NCI-H748 treated with DMSO at 0.1 percent for 48 hours (cell line): Measurements from ENCODE around the gene ZNF746.
"Not testable (repeated sequence)": the region's sequence is repeated elsewhere in the genome, so short reads cannot be mapped to it uniquely, and the experiment has no call there.

ENCODE experiments used
- DNase-seq: peaks from one replicate; lab custom pipeline; 2025; lab: John Stamatoyannopoulos, UW

The ZNF746 gene

DNA sequence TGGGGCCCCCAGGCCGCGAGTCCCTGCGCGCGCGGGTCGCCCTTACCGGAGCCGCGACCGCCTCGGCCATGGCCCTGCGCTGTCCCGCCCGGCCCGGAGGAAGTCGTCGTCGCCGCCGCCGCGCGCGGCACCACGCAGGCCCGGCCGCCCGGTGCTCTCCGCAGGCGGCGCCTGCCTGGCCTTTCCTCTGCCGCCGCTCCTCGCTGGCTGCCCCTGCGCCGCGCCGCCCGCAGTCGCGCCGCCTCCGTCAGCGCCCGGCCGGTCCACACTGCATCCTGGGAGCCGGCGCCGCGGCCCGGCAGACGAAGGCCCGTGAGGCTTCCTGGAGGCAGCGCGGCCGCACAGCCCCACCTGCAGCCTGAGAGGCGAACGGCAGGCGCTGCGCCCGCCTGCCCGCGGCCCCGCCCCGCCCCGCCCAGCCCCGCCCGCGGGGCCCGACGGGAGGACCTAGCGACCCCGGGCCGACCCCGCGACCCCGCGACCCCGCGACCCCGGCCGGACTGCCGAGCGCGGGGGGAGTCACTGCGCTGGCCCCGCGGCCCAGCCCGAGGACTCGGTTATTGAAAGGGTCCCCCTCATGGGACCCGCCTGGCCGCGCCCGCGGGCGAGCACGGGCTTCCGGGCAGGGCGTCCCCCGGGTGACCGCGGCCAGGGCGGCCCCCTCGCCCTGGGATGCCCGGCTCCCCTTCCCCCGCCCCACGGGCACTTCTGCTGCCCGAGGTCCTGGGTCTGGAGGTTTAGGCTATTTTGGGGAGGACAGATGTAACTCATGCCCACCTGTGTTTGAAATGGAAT is at the start of gene ZNF746:
Gene ZNF746, minus strand, starts transcription at position 343 of the 795 bp plus-strand sequence. Its CDS starts 273 bp downstream, at position 70.
- peak; percentile 51 for DNase-seq

DNA sequence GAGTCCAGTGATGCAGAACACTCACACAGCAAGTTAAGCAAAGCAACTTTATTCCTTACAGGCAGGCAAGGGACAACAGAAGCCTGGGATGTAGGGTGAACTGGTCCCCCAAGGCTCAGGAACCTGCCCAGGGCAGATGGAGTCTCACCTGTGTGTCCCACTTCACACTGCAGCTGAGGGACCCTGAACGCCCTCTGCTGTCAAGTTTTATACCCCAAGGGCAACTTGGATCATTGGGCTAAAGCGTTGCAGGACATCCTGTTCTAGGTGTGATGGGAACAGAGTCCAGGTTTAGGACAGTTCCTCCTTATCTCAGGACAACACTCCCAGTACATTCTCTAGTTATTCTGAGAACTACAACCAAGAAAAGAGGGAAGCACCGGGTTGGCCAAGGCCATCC is 49.5 kb upstream of the ZNF746 start:
- no peak for DNase-seq

DNA sequence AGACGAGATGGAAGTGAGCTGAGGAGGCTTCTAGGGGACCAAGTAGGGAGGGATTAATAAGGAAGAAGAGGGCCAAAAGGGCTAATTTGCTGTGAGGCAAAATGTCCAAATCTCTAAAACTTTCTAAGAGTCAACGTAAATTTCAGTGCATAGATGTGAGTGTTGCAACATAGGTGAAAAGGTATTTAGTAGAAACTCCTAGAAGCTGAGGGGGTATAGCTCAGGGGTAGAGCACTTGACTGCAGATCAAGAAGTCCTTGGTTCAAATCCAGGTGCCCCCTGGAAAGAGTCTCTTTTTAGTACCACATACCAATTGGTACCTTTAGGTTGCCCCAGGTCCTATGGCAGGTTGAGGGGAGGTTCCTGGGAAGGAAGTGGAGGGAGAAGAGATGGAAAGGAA is 48.7 kb upstream of the ZNF746 start:
- no peak for DNase-seq

DNA sequence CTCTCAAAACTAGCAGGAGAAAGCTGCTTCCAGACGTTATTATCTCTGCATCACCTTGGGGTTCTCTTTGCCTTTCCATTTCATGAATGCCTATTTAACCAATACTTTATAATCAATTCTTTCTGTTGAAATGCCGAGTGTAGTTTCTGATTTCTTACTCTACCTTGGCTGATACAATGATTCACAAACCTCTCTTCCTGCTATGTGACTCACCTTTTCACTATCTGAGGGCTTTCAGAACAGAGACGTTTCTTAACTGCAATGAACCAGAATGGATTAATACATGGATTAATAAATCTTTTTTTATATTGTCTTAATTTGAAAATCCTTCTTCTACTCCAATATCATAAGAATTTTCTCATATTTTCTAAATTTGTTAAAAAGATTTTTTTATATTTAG is 46.4 kb upstream of the ZNF746 start:
- DNase-seq = no peak

DNA sequence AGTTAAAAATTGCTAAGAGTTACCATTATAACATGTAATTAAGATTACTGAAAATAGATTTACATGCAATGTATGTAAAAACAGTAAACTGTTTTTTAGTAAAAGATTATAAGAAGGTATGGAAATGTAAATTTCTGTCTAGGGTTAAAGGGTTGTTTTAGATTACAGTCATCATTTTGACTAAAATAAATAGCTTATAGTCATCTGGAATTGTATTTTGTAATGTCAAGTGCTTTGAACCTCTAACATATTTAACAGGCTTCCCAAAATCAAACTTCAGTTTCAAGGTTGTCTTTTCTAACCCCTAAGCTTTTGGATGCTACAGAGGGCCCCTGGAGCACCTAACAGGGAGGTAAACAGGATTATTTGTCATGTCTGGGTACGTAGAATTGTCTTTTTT is 35.0 kb upstream of the ZNF746 start:
- DNase-seq = no peak

DNA sequence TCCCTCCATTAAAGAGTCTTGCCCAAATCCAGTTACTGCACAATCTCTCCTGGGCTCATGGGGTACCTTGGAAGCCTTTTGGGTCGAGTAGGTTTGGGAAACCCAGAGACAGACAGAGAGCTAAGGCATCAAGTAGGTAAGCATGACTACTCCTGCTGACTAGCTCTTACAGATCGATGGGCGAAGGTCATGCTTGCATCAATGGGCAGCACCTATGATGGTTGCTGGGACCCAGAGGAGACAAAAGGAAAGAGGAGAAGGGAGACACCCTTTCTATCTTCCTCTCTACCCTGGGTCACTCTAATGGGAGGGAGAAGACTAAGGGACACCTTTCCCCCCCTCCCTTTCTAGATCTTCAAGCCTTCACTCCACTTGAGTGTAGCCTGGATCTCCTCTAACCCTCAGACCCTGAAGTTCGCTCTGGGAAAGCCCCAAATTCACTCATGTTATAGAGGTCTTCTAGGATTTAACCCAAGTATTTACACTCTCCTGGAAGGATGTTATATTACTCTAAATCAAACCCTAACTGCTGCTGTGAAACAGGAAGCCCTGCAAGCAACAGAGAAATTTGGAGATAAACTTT is 31.6 kb upstream of the ZNF746 start:
- DNase-seq = no peak

DNA sequence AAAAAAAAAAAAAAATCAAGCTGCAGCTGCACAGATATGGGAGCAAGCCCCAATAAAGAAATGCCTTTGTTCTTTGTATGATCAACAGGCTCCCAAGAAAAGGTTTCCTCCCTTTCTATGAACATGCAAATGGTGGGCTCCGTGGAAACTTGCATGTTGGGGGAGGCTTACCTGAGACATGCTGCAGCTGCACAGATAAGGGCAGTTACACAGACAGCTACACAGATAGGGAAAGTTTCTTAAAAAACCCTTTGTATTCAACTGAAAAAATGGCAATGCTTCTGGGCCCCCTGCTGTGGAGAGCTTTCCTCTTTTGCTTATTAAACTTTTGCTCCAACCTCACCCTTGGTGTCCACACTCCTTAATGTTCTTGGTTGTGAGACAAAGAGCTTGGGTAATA is 29.8 kb upstream of the ZNF746 start:
- no peak for DNase-seq

DNA sequence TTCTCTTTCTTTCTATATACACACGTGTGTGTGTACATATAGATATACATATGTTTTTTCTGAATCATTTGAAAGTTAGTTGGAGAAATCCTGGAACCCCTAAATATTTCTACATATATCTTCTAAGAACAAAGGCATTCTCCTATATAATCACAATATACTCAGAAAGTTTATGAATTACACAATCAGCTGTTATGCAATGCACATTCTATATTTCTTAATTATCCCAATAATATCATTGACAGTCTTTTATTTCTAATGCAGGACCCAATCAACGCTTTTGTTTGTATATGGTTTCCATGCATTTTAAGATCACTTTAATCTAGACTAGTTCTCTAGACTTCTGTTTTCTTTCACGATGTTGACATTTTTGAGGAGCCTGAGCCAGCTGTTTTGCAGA is 27.7 kb upstream of the ZNF746 start:
- DNase-seq = no peak

DNA sequence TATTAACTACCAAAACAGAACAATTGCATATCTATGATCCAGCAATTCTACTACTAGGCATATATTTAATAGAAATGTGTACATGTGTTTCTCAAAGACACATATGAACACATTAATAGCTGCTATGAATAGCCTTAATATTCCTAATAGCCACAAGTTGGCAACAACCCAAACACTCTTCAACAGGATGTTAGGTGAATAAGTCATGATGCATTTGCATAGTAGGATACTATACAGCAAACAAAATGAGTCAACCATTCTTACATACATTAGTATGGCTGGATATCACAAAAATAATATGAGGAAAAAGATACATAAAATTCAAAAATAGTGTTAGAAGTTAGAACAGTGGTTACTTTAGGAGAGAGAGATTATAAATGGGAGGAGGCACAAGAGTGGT is 26.8 kb upstream of the ZNF746 start:
- no peak for DNase-seq

DNA sequence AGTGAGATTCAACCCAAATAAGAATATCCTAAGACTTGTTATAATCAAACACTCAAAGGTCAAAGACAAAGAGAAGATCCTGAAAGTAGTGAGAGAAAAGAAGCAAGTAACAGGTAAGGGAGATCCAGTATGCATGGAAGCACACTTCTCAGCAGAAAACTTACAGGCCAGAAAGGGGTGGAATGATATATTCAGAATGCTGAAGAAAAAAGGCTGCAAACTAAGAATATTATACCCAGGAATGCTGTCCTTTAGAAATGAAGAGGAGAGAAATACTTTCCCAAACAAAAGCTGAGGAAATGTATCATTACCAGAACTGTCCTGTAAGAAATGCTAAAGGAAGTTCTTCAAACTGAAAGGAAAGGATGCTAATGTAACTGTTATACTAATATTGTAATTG is 12.6 kb upstream of the ZNF746 start:
- no peak for DNase-seq

DNA sequence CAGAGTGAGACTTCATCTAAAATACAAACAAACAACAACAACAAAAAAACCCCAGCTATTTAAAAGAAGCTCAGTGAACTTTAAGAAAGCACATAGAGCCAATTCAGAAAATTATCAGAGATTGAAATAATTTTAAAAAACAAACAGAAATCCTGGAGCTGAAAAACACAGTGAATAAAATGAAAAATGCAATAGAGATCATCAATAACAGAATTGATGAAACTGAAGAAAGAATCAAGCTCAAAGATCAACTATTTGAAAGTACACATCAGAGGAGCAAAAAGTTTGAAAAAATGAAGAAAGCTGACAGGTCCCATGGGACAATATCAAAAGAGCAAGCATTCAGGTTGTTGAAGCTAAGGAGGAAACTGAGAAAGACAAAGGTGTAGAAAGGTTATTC is 12.2 kb upstream of the ZNF746 start:
- DNase-seq = no peak

DNA sequence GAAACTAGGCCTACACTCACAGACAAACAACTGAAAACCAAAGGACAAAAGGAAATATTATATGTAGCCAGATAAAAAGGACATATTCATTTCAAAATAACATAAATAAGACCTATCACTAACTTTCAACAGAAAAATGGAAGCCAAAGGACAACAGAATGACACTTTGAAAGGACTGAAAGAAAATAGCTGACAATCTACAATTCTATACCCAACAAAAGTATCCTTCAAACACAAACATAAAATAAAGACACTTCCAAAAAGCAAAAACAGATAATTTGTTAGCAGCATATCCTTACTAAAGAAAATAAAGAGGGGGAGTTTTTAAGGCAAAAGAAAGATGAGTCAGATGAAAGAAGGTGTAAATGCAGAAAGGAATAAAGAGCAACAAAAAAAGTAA is 7.9 kb upstream of the ZNF746 start:
- DNase-seq = no peak

DNA sequence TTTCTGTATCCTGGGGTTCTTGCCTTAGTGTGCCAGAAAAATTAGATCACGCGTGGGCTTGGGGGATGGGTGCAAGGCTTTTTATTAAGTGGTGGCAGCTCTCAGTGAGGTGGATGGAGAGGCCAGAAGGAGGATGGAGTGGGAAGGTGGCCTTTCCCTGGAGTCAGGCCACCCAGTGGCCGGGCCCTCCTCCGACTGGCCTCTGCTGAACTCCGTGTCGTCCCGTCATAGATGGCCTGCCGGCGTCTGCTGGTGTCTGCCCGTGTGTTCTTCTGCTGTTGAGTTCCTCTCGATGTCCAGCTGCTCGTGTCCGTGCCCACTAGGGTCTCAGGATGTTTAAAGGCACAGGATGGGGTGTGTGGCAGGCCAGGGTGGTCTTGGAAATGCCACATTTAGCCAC is 4.0 kb upstream of the ZNF746 start:
- no peak for DNase-seq

DNA sequence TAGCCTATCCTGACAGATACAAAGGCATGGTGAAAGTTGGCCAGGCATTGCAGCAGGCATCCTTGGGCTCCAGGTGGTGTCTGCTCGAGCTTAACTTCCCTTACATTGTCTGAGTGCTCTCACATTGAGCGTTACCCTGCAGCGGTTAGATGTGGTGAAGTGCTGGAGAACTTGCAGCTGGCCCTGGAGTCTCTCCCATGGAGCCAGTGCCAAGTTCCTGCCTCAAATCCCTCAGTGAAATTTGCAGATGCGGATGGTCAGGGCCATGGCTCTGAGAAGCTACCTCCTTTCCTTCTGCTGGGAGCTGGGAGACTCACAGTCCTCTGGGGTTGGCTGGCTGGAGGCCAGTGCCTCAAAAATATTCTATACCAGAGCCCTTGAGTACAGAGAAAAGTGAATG is 3.3 kb upstream of the ZNF746 start:
- no peak for DNase-seq

DNA sequence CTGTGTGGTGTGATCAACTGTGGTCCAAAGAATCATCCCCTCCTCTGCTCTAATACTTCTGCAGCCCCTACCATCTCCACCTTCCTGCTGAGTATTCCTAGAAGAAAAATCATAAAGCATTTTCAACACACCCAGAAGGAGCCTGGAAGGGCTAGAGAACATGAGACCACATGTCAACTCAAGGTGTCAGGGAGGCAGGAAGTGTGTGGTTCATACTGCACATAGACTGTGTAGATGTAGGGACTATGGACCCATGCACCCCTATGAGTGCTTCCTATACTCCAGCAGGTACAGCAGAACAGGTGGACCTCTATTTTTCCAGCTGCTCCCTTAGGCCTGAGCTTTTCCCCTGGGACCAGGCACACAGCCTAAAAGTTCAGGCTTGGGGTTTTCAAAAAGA is 2.6 kb upstream of the ZNF746 start:
- no peak for DNase-seq

DNA sequence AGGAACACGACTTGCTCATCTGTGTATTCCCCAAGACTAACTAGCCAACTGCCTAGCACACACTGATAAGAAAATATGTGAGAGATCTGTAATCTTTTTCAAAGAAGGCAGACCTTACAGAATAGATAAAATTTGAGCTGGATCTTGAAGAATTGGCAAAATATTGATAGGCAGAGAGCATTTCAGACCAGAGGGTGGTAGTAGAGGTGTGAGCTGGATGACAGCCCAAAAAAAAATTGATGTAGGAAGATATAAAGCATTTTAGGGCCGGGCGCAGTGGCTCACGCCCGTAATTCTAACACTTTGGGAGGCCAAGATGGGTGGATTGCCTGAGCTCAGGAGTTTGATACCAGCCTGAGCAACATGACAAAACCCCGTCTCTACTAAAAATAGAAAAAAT is 1.2 kb upstream of the ZNF746 start:
- DNase-seq = no peak

DNA sequence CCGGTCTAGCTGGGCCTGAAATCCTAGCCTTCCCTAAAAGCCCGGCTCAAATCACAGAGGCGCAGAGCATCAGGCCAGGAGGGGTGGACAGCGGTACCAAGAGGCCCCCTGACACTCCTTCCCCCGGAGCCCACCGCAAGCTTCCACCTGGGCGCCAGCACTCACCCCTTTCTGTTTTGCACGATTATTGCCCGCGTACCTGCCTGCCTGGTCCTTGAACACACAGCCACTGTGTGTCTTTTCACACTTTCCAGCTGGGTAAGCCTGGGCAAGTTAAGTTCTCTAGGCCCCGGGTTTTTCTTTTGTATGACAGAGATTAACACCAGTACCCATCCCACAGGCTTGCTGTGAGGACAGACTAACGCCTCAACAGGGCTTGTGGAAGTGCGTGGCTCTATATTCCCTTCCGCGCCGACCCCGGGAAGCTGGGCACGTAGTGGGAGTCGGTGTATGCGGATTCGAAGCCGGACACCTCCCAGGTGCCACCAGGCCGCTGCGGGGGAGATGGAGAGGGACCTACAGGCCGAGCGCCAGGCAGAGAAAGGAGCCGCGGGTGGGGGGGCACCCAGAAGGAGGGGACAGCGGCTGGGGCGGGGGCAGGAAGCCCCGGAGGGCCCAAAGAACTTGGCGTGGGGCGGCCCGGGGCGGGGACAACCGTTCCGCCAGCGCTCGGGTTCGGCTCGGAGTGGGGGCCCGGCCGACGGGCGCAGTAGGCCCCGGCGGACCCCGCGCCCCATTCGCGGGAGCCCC is 792 bp downstream of the ZNF746 start:
- DNase-seq = peak; percentile 6

DNA sequence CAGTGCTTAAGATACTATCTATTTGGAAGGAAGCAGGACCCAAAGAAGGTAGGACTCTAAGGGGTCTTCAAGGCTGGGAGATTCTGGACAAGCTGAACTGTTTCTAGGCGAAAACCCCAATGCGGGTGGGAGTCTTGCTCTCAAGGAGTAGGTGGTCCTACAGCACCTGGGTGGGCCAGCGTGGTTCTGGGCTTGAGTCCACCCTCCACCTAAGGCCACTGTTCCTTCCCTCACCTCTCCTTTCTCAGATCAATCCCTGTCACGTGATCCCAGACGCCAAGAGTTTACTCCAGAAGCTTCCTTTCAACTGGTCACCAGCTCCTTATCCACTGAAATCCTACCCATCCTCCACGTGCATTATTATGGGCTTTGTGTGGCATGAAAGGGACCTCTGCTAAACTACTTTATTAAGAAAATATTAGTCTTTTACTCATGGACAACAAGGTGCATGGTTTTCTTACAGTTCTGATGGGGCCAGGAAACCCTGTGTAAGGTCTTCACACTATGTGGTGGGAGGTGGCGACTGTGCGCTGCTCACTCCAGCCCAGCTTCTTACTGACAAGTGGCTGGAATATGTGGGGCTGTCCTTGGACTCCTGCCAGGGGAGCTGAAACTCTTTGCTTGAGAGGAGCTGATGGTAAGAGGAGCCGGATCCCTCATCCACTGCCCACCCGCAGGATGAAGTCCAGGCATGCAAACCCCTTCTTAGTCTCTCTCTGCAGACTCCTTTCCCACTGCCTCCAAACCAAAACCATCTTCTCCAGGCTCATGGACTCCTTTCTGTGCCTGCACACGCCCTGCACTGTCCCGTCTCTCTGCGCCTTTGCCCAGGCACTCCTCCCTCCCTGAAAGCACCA is 1.6 kb downstream of the ZNF746 start:
- DNase-seq = peak; percentile 24

DNA sequence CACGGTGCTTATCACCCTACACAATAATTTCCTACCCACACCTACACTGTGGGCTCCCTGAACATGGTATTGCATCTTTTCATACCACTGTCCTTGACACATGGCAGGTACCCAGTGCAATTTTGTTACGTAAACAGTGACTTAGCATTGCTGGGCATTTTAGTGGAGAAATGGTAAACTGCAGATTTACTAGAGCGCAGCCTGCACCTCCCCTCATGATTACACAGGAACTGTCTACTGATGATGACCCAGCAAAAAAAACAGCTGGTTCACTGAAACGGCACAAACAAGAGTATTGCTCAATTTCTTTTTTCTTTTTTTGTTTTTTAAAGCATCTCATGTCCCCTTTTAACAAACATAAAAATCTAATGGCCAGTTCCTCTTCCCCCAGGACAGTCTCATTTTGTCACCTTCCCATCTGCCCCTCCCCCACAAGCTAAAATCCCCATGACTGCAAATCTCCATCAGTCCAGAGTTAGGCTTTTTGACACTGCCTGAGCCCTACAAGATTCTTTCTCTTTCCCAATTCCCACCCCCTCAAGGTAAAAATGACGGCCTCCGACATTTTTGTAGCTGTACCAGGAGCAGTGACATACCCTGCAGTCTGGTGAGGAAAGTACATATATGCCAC is 2.8 kb downstream of the ZNF746 start:
- no peak for DNase-seq

DNA sequence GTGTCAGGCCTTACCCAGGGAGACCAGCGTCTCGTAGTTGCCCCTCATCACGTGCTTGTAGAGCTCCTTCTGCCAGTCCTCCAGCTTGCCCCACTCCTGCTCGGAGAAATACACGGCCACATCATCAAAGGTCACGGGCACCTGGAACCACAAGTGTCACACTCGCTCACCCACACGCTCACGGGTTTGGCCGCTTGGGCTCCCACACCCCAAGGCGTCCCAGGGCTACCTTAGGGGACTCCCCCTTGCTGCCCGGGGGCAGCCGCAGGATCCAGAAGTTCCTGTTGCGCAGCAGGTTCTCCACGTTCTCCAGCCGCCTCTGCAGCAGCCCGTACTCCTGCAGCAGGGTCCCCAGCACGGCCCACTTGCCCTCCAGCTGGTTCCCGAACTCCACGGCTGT is 3.6 kb downstream of the ZNF746 start:
- not testable (repeated sequence) for DNase-seq

DNA sequence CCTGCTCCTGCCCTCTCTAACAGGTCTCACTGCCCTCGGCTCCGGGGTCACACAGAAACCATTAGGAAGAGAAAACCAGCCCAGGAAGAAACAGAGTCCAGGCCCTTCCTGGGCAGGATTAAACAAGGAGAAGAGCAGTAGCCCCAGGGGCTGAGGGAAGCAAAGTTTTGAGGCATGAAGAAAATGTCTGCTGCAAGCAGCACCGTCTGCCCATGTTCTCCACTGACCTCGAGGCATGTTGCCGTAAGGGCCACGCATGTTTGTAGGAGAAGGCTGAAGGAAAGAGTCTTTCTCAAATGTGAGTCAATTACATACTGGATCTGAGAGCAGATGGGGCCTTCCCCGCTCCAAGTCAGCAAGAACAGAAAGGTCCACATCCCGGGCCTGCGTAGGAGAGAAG is 4.2 kb downstream of the ZNF746 start:
- no peak for DNase-seq
